ENCODE data around the gene VAPA.

VAPA gene

GRCh38 chr18:9987931-9988330 is 74.1 kb downstream of the VAPA start:
- Mint-ChIP-seq H3K4me3 (no peak overlapping the region), H3K27ac (no peak overlapping the region), H3K27me3 (peaks cover 36% of the 10 kb centered on the region), H3K4me1 (no peaks in the 10 kb centered on the region), H3K9me3 (no peaks in the 10 kb centered on the region), H3K36me3 (no peaks in the 10 kb centered on the region)
- ATAC-seq = no peak

- Mint-ChIP-seq H3K36me3 (no peaks in the 10 kb centered on the region), H3K4me1 (no peaks in the 10 kb centered on the region), H3K27me3 (peaks cover 36% of the 10 kb centered on the region), H3K4me3 (no peak overlapping the region), H3K27ac (no peak overlapping the region), H3K9me3 (no peaks in the 10 kb centered on the region)
- no peak for ATAC-seq
Measured at GRCh38 chr18:9988665-9989064, 74.8 kb downstream of the VAPA start.

- Mint-ChIP-seq H3K27ac (no peak overlapping the region), H3K9me3 (no peaks in the 10 kb centered on the region), H3K36me3 (no peaks in the 10 kb centered on the region), H3K27me3 (peaks cover 36% of the 10 kb centered on the region), H3K4me3 (no peak overlapping the region), H3K4me1 (no peaks in the 10 kb centered on the region)
- no peak for ATAC-seq
Measured at GRCh38 chr18:9989481-9989880, 75.7 kb downstream of the VAPA start.

GRCh38 chr18:9991011-9992000 is 77.5 kb downstream of the VAPA start:
- peaks cover 30% of the 10 kb centered on the region for H3K27me3 Mint-ChIP-seq
- no peaks in the 10 kb centered on the region for H3K36me3 Mint-ChIP-seq
- no peak for ATAC-seq
- H3K4me3 Mint-ChIP-seq = no peak overlapping the region
- H3K4me1 Mint-ChIP-seq = no peaks in the 10 kb centered on the region
- H3K27ac Mint-ChIP-seq = no peak overlapping the region
- no peaks in the 10 kb centered on the region for H3K9me3 Mint-ChIP-seq

GRCh38 chr18:9992300-9992972 is 78.6 kb downstream of the VAPA start:
- H3K27me3 Mint-ChIP-seq = peaks cover 28% of the 10 kb centered on the region
- no peak overlapping the region for H3K4me3 Mint-ChIP-seq
- no peak overlapping the region for H3K27ac Mint-ChIP-seq
- no peak for ATAC-seq
- H3K4me1 Mint-ChIP-seq = no peaks in the 10 kb centered on the region
- H3K9me3 Mint-ChIP-seq = peaks cover 4% of the 10 kb centered on the region
- H3K36me3 Mint-ChIP-seq = no peaks in the 10 kb centered on the region

- Mint-ChIP-seq H3K4me3 (no peak overlapping the region), H3K9me3 (peaks cover 9% of the 10 kb centered on the region), H3K36me3 (no peaks in the 10 kb centered on the region), H3K4me1 (no peaks in the 10 kb centered on the region), H3K27ac (no peak overlapping the region), H3K27me3 (peaks cover 28% of the 10 kb centered on the region)
- ATAC-seq = no peak
Measured at GRCh38 chr18:9992973-9993520, 79.2 kb downstream of the VAPA start.

- Mint-ChIP-seq H3K27me3 (peaks cover 28% of the 10 kb centered on the region), H3K4me3 (no peak overlapping the region), H3K4me1 (no peaks in the 10 kb centered on the region), H3K9me3 (peaks cover 13% of the 10 kb centered on the region), H3K36me3 (no peaks in the 10 kb centered on the region), H3K27ac (no peak overlapping the region)
- ATAC-seq = no peak
Measured at GRCh38 chr18:9993521-9994025, 79.8 kb downstream of the VAPA start.

GRCh38 chr18:9994026-9994570 is 80.3 kb downstream of the VAPA start:
- Mint-ChIP-seq H3K27ac (no peak overlapping the region), H3K4me1 (no peaks in the 10 kb centered on the region), H3K9me3 (peaks cover 13% of the 10 kb centered on the region), H3K36me3 (peaks cover 1% of the 10 kb centered on the region), H3K27me3 (peaks cover 28% of the 10 kb centered on the region), H3K4me3 (no peak overlapping the region)
- no peak for ATAC-seq

GRCh38 chr18:9994701-9995235 is 81.0 kb downstream of the VAPA start:
- peaks cover 6% of the 10 kb centered on the region for H3K36me3 Mint-ChIP-seq
- ATAC-seq = no peak
- H3K27ac Mint-ChIP-seq = no peak overlapping the region
- H3K9me3 Mint-ChIP-seq = peaks cover 19% of the 10 kb centered on the region
- H3K4me3 Mint-ChIP-seq = no peak overlapping the region
- no peaks in the 10 kb centered on the region for H3K4me1 Mint-ChIP-seq
- H3K27me3 Mint-ChIP-seq = peaks cover 28% of the 10 kb centered on the region

- peaks cover 22% of the 10 kb centered on the region for H3K27me3 Mint-ChIP-seq
- H3K4me1 Mint-ChIP-seq = no peaks in the 10 kb centered on the region
- no peak overlapping the region for H3K4me3 Mint-ChIP-seq
- peaks cover 6% of the 10 kb centered on the region for H3K36me3 Mint-ChIP-seq
- ATAC-seq = no peak
- H3K9me3 Mint-ChIP-seq = peaks cover 23% of the 10 kb centered on the region
- H3K27ac Mint-ChIP-seq = no peak overlapping the region
Measured at GRCh38 chr18:9995631-9996030, 81.8 kb downstream of the VAPA start.

GRCh38 chr18:9996094-9996493 is 82.3 kb downstream of the VAPA start:
- H3K4me3 Mint-ChIP-seq = no peak overlapping the region
- H3K27me3 Mint-ChIP-seq = peaks cover 18% of the 10 kb centered on the region
- H3K9me3 Mint-ChIP-seq = peaks cover 23% of the 10 kb centered on the region
- no peaks in the 10 kb centered on the region for H3K4me1 Mint-ChIP-seq
- peaks cover 6% of the 10 kb centered on the region for H3K36me3 Mint-ChIP-seq
- ATAC-seq = no peak
- no peak overlapping the region for H3K27ac Mint-ChIP-seq

GRCh38 chr18:9997711-9998110 is 83.9 kb downstream of the VAPA start:
- Mint-ChIP-seq H3K36me3 (peaks cover 6% of the 10 kb centered on the region), H3K27ac (no peak overlapping the region), H3K9me3 (peaks cover 25% of the 10 kb centered on the region), H3K4me1 (no peaks in the 10 kb centered on the region), H3K27me3 (peaks cover 1% of the 10 kb centered on the region), H3K4me3 (no peak overlapping the region)
- no peak for ATAC-seq

GRCh38 chr18:9998330-9998729 is 84.5 kb downstream of the VAPA start:
- H3K27me3 Mint-ChIP-seq = no peaks in the 10 kb centered on the region
- H3K27ac Mint-ChIP-seq = no peak overlapping the region
- no peak overlapping the region for H3K4me3 Mint-ChIP-seq
- peaks cover 25% of the 10 kb centered on the region for H3K9me3 Mint-ChIP-seq
- H3K4me1 Mint-ChIP-seq = no peaks in the 10 kb centered on the region
- ATAC-seq = no peak
- H3K36me3 Mint-ChIP-seq = peaks cover 6% of the 10 kb centered on the region

- ATAC-seq = no peak
- peaks cover 21% of the 10 kb centered on the region for H3K9me3 Mint-ChIP-seq
- peaks cover 6% of the 10 kb centered on the region for H3K36me3 Mint-ChIP-seq
- H3K27me3 Mint-ChIP-seq = no peaks in the 10 kb centered on the region
- no peaks in the 10 kb centered on the region for H3K4me1 Mint-ChIP-seq
- no peak overlapping the region for H3K4me3 Mint-ChIP-seq
- no peak overlapping the region for H3K27ac Mint-ChIP-seq
Measured at GRCh38 chr18:10002280-10002679, 88.5 kb downstream of the VAPA start.

- no peak overlapping the region for H3K27ac Mint-ChIP-seq
- peaks cover 6% of the 10 kb centered on the region for H3K36me3 Mint-ChIP-seq
- H3K4me3 Mint-ChIP-seq = no peak overlapping the region
- ATAC-seq = no peak
- H3K4me1 Mint-ChIP-seq = no peaks in the 10 kb centered on the region
- H3K27me3 Mint-ChIP-seq = no peaks in the 10 kb centered on the region
- peaks cover 14% of the 10 kb centered on the region for H3K9me3 Mint-ChIP-seq
Measured at GRCh38 chr18:10003281-10003680, 89.5 kb downstream of the VAPA start.

Measured in stimulated activated memory B cell treated with anti-CD40 and anti-IgM and Interleukin-4, amounts not matched to agents 10 μg/mL and 1 μg/mL and 100 μg/mL, for 72 hours (primary cell).